Stomach smooth muscle (tissue), 2 donors: Measurements from ENCODE around the gene HAPLN2.
A peak's percentile ranks its signal among the peaks of the same experiment; 100 is the strongest.

Source experiments
- H3K27ac ChIP-seq: one replicate; pipeline ENCODE4 v1.7.0; 2013; ENCODE audit warnings: mild to moderate bottlenecking, low read length, inconsistent platforms
- H3K27me3 ChIP-seq, 2 donors: one replicate each; pipeline ENCODE4 v1.7.0; 2013; ENCODE audit warnings: low read length in 2 of 2; ENCODE audit not compliant: insufficient read depth in 2 of 2, control insufficient read depth in 1 of 2
- H3K36me3 ChIP-seq, 2 donors: one replicate each; pipeline ENCODE4 v1.7.0; 2013; ENCODE audit warnings: low read length in 2 of 2; ENCODE audit not compliant: control insufficient read depth in 2 of 2, insufficient read depth in 2 of 2
- H3K4me1 ChIP-seq: one replicate; pipeline ENCODE4 v1.7.0; 2013; ENCODE audit warnings: low read length; ENCODE audit not compliant: control insufficient read depth, insufficient read depth
- H3K4me3 ChIP-seq, 2 donors: one replicate each; pipeline ENCODE4 v1.7.0; 2013; ENCODE audit warnings: low read length in 2 of 2
- H3K9ac ChIP-seq, 2 donors: one replicate each; pipeline ENCODE4 v1.7.0; 2013; ENCODE audit warnings: low read length in 2 of 2, mild to moderate bottlenecking in 1 of 2
- H3K9me3 ChIP-seq, 2 donors: one replicate each; pipeline ENCODE4 v1.7.0; 2013; ENCODE audit warnings: low read length in 2 of 2; ENCODE audit not compliant: control insufficient read depth in 2 of 2
- donor health status: healthy.
- donor health status: Pancreatic carcinoma.

HAPLN2 gene

DNA sequence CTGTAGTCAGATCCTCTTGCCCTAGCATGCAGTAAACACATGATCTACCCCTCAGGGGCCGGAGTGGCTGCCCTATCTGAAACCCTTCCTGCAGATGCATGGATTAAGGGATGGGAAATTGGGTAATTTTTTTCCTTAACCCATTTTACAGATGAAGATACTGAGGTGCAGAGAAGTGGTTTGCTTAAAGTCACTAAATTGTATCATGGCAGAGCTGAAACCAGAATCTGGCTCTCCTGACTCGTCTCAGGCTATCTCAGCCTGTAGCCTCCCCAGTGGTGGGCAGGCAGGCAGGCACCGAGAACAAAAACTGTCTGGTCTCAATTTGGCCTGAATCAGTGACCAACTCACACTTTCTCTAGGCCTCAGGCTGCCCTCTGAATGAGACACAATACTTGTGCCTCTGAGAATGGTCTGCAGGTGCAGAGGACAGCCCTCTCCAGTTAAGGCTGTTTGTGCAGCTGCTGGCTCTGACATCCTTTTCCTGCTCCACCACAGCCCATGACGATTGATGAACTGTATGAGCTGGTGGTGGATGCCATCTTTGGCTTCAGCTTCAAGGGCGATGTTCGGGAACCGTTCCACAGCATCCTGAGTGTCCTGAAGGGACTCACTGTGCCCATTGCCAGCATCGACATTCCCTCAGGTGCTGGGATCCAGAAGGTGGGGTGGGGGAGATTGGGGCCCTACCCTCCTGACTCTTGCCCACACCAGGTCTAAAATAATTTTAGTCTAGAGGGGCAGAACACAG, 26.1 kb upstream of the HAPLN2 start:
- H3K27me3 ChIP-seq: no peaks in the 10 kb centered on the region
- no peak overlapping the region for H3K4me3 ChIP-seq
- no peaks in the 10 kb centered on the region for H3K9me3 ChIP-seq
- H3K36me3 ChIP-seq: peaks cover 40 to 42% of the 10 kb centered on the region in 2 donors
- peak overlapping the region; percentile 69 for H3K27ac ChIP-seq
- peak overlapping the region in 1 of 2 donors; percentile 74 for H3K9ac ChIP-seq
- H3K4me1 ChIP-seq: peaks cover 14% of the 10 kb centered on the region

DNA sequence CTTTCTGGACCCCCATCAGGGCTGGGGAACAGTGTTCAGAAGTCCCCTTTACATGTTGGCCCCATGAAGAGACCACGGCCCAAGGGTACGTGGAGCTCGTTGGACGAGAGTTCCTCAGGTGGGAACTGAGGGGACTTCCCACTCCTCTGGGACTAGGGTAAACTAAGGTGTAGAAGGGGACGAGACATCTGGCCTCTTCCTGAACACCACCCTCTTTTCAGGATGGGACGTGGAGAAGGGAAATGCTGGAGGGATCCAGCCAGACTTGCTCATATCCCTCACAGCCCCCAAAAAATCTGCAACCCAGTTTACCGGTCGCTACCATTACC, 25.6 kb upstream of the HAPLN2 start:
- Histone ChIP-seq H3K9ac (no peak overlapping the region), H3K27me3 (no peaks in the 10 kb centered on the region), H3K4me1 (peaks cover 14% of the 10 kb centered on the region), H3K9me3 (no peaks in the 10 kb centered on the region), H3K4me3 (no peak overlapping the region), H3K27ac (no peak overlapping the region), H3K36me3 (peaks cover 43 to 48% of the 10 kb centered on the region in 2 donors)

DNA sequence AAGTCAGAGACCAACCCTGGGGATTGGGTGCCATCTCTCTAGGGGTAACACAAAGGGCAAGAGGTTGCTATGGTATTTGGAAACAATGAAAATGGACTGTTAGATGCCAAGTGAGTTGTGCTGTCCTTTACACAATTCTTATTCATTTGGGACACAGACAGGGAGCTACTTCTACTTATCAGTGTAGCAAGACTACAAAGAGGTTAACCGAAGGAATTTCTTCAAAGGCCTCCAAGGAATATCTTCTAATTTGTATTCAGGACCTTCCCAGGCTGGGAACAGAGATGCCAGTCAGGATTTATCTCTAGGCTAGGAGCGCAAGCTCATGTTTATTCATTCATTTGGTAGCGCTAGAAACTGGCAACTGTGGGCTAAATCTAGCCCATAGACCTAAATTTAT, 25.0 kb upstream of the HAPLN2 start:
- Histone ChIP-seq H3K9ac (no peak overlapping the region), H3K27ac (no peak overlapping the region), H3K36me3 (peaks cover 43 to 48% of the 10 kb centered on the region in 2 donors), H3K27me3 (no peaks in the 10 kb centered on the region), H3K9me3 (no peaks in the 10 kb centered on the region), H3K4me1 (peaks cover 14% of the 10 kb centered on the region), H3K4me3 (no peak overlapping the region)

DNA sequence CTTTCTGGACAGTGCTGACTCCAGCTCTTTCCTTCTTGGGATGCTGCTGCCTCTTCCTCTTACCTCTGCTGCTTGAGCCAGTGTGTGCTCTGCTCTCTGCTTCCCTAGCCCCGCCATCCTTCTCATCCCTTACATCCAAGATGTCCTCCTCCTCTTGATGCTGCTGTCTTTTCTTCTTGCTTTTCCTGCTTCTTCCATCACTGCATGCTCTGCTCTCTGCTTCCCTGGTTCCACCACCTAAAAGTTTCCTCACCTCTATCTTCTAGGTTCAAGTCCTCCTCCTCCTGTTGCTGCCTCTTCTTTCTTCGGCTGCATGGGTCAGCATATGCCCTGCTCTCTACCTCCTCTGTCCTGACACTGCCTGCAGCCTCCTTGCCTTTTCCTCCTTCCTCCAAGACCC, 24.2 kb upstream of the HAPLN2 start:
- H3K9ac ChIP-seq: no peak overlapping the region
- H3K27ac ChIP-seq: no peak overlapping the region
- peaks cover 14% of the 10 kb centered on the region for H3K4me1 ChIP-seq
- H3K9me3 ChIP-seq: no peaks in the 10 kb centered on the region
- H3K27me3 ChIP-seq: no peaks in the 10 kb centered on the region
- peaks cover 43 to 48% of the 10 kb centered on the region in 2 donors for H3K36me3 ChIP-seq
- no peak overlapping the region for H3K4me3 ChIP-seq

- no peak overlapping the region for H3K4me3 ChIP-seq
- peaks cover 43 to 48% of the 10 kb centered on the region in 2 donors for H3K36me3 ChIP-seq
- H3K9ac ChIP-seq: no peak overlapping the region
- H3K9me3 ChIP-seq: no peaks in the 10 kb centered on the region
- H3K4me1 ChIP-seq: peaks cover 18% of the 10 kb centered on the region
- no peak overlapping the region for H3K27ac ChIP-seq
- no peaks in the 10 kb centered on the region for H3K27me3 ChIP-seq
These were observed 22.8 kb upstream of the HAPLN2 start for GRCh38 chr1:156596426-156596825.

- H3K27me3 ChIP-seq: no peaks in the 10 kb centered on the region
- H3K4me3 ChIP-seq: no peak overlapping the region
- H3K4me1 ChIP-seq: peaks cover 14% of the 10 kb centered on the region
- no peak overlapping the region for H3K9ac ChIP-seq
- peaks cover 37 to 44% of the 10 kb centered on the region in 2 donors for H3K36me3 ChIP-seq
- H3K27ac ChIP-seq: no peak overlapping the region
- no peaks in the 10 kb centered on the region for H3K9me3 ChIP-seq
These were observed 21.1 kb upstream of the HAPLN2 start for GRCh38 chr1:156598125-156598524.

- Histone ChIP-seq H3K4me1 (peaks cover 14% of the 10 kb centered on the region), H3K4me3 (no peak overlapping the region), H3K9ac (no peak overlapping the region), H3K36me3 (peaks cover 32 to 40% of the 10 kb centered on the region in 2 donors), H3K27ac (no peak overlapping the region), H3K27me3 (no peaks in the 10 kb centered on the region), H3K9me3 (no peaks in the 10 kb centered on the region)
These were observed 20.3 kb upstream of the HAPLN2 start for GRCh38 chr1:156598731-156599432.

- Histone ChIP-seq H3K9me3 (no peaks in the 10 kb centered on the region), H3K36me3 (peaks cover 28 to 34% of the 10 kb centered on the region in 2 donors), H3K4me3 (no peak overlapping the region), H3K27ac (no peak overlapping the region), H3K27me3 (no peaks in the 10 kb centered on the region), H3K4me1 (peaks cover 14% of the 10 kb centered on the region), H3K9ac (no peak overlapping the region)
These were observed 19.4 kb upstream of the HAPLN2 start for GRCh38 chr1:156599811-156600210.

DNA sequence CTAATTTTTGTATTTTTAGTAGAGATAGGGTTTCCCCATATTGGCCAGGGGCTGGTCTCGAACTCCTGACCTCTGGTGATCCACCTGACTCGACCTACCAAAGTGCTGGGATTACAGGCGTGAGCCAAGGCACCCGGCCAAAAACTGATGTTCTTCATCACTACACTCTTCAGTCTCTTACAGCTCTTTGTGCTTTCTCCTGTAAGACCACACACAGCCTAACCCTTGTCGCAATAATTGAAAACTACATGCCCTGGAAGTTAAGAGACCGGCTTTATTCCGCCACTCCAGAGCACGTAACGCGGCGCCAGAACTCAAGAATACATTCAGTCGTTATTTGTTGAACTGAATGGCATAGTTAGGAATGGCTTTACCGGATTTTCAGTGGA, 18.5 kb upstream of the HAPLN2 start:
- Histone ChIP-seq H3K36me3 (peaks cover 26 to 27% of the 10 kb centered on the region in 2 donors), H3K4me3 (peak overlapping the region; percentile 94 to 98), H3K27ac (peak overlapping the region; percentile 79), H3K27me3 (no peaks in the 10 kb centered on the region), H3K4me1 (peaks cover 14% of the 10 kb centered on the region), H3K9ac (peak overlapping the region; percentile 87 to 90), H3K9me3 (no peaks in the 10 kb centered on the region)

- Histone ChIP-seq H3K4me1 (peaks cover 14% of the 10 kb centered on the region), H3K4me3 (peak within 1 kb of the TSS; percentile 94 to 98), H3K36me3 (peaks cover 21% of the 10 kb centered on the region in 2 donors), H3K9me3 (no peaks in the 10 kb centered on the region), H3K27ac (peak within 1 kb of the TSS; percentile 79), H3K9ac (peak within 1 kb of the TSS; percentile 87 to 90), H3K27me3 (no peaks in the 10 kb centered on the region)
These were observed 17.9 kb upstream of the HAPLN2 start, which contains the start of gene GPATCH4 for GRCh38 chr1:156601122-156601830. Gene GPATCH4, minus strand, starts transcription at chr1:156601479.
